Stimulated activated CD4-positive, alpha-beta T cell treated with anti-CD3 and anti-CD28 coated beads, Interleukin-2, amount 100 ng/mL, for 48 hours (primary cell): ENCODE measurements around the gene RAD23B.
"Not testable (repeated sequence)": the region's sequence is repeated elsewhere in the genome, so short reads cannot be mapped to it uniquely, and the experiment has no call there.

Experiments
- DNase-seq, 2 donors: peaks; one replicate each; pipeline ENCODE4 v3.0.0-alpha.2; 2020

Gene RAD23B

GRCh38 chr9:107282759-107283622, at the start of gene RAD23B:
Gene RAD23B, plus strand, starts transcription at chr9:107283279. Its CDS starts 351 bp downstream, at chr9:107283630.
- DNase-seq, result peak; percentile 99

GRCh38 chr9:107235765-107236442, 47.2 kb upstream of the RAD23B start:
- no peak for DNase-seq

- no peak for DNase-seq
Measured at GRCh38 chr9:107237873-107238272, 45.2 kb upstream of the RAD23B start.

- no peak for DNase-seq
Measured at GRCh38 chr9:107239474-107239873, 43.6 kb upstream of the RAD23B start.

GRCh38 chr9:107240260-107240659, 42.8 kb upstream of the RAD23B start:
- DNase-seq, result no peak

- DNase-seq, result no peak
Measured at GRCh38 chr9:107242073-107243030, 40.7 kb upstream of the RAD23B start.

GRCh38 chr9:107243742-107244141, 39.3 kb upstream of the RAD23B start:
- DNase-seq, result peak; percentile 6 to 18

- no peak for DNase-seq
Measured at GRCh38 chr9:107246259-107247254, 36.5 kb upstream of the RAD23B start.

GRCh38 chr9:107248714-107249113, 34.4 kb upstream of the RAD23B start:
- no peak for DNase-seq

GRCh38 chr9:107249131-107249533, 33.9 kb upstream of the RAD23B start:
- no peak for DNase-seq

- no peak for DNase-seq
Measured at GRCh38 chr9:107249665-107250285, 33.3 kb upstream of the RAD23B start.

GRCh38 chr9:107251756-107252322, 31.2 kb upstream of the RAD23B start:
- no peak for DNase-seq

GRCh38 chr9:107258919-107259318, 24.2 kb upstream of the RAD23B start:
- no peak for DNase-seq

GRCh38 chr9:107259751-107260313, 23.2 kb upstream of the RAD23B start:
- DNase-seq, result not testable (repeated sequence)

GRCh38 chr9:107260437-107261081, 22.5 kb upstream of the RAD23B start:
- no peak for DNase-seq

- DNase-seq, result no peak
Measured at GRCh38 chr9:107261106-107261505, 22.0 kb upstream of the RAD23B start.

GRCh38 chr9:107263289-107263688, 19.8 kb upstream of the RAD23B start:
- DNase-seq, result no peak

GRCh38 chr9:107266624-107267368, 16.3 kb upstream of the RAD23B start:
- DNase-seq, result no peak

- DNase-seq, result no peak
Measured at GRCh38 chr9:107268560-107268959, 14.5 kb upstream of the RAD23B start.
